Activated CD8-positive, alpha-beta memory T cell treated with anti-CD3 and anti-CD28 coated beads, Interleukin-2, amount 50 U/mL, for 48 hours (primary cell): Measurements from ENCODE around the gene PRSS48.
"Not testable (repeated sequence)": the region's sequence is repeated elsewhere in the genome, so short reads cannot be mapped to it uniquely, and the experiment has no call there.

ENCODE experiments used
- DNase-seq: peaks from one replicate; pipeline ENCODE4 v3.0.0-alpha.2; 2020

The PRSS48 gene

GRCh38 chr4:151276787-151277562 lies at the start of gene PRSS48:
PRSS48 (plus strand) TSS chr4:151277161; CDS start chr4:151277173, 12 bp downstream.
- DNase-seq, result peak; percentile 86

- no peak for DNase-seq
Observed at GRCh38 chr4:151227172-151227571, 49.8 kb upstream of the PRSS48 start.

- DNase-seq, result no peak
Observed at GRCh38 chr4:151227731-151228130, 49.2 kb upstream of the PRSS48 start.

- DNase-seq, result no peak
Observed at GRCh38 chr4:151228189-151229119, 48.5 kb upstream of the PRSS48 start.

- DNase-seq, result no peak
Observed at GRCh38 chr4:151231915-151232595, 44.9 kb upstream of the PRSS48 start.

- no peak for DNase-seq
Observed at GRCh38 chr4:151233600-151233999, 43.4 kb upstream of the PRSS48 start.

GRCh38 chr4:151235373-151235772 lies 41.6 kb upstream of the PRSS48 start:
- not testable (repeated sequence) for DNase-seq

- no peak for DNase-seq
Observed at GRCh38 chr4:151236036-151236435, 40.9 kb upstream of the PRSS48 start.

GRCh38 chr4:151238477-151238876 lies 38.5 kb upstream of the PRSS48 start:
- DNase-seq, result no peak

GRCh38 chr4:151239608-151240007 lies 37.4 kb upstream of the PRSS48 start:
- DNase-seq, result no peak

- DNase-seq, result no peak
Observed at GRCh38 chr4:151242305-151242704, 34.7 kb upstream of the PRSS48 start.

GRCh38 chr4:151246742-151247141 lies 30.2 kb upstream of the PRSS48 start:
- no peak for DNase-seq

- DNase-seq, result no peak
Observed at GRCh38 chr4:151247395-151247794, 29.6 kb upstream of the PRSS48 start.

- DNase-seq, result no peak
Observed at GRCh38 chr4:151248519-151248918, 28.4 kb upstream of the PRSS48 start.

- no peak for DNase-seq
Observed at GRCh38 chr4:151250706-151251105, 26.3 kb upstream of the PRSS48 start.

- DNase-seq, result no peak
Observed at GRCh38 chr4:151251603-151252304, 25.2 kb upstream of the PRSS48 start.

GRCh38 chr4:151255226-151255625 lies 21.7 kb upstream of the PRSS48 start:
- not testable (repeated sequence) for DNase-seq

GRCh38 chr4:151255680-151256079 lies 21.3 kb upstream of the PRSS48 start:
- DNase-seq, result not testable (repeated sequence)

GRCh38 chr4:151256134-151256533 lies 20.8 kb upstream of the PRSS48 start:
- DNase-seq, result no peak

- DNase-seq, result no peak
Observed at GRCh38 chr4:151257704-151258103, 19.3 kb upstream of the PRSS48 start.

GRCh38 chr4:151259752-151260151 lies 17.2 kb upstream of the PRSS48 start:
- no peak for DNase-seq

- no peak for DNase-seq
Observed at GRCh38 chr4:151260526-151260925, 16.4 kb upstream of the PRSS48 start.

- DNase-seq, result no peak
Observed at GRCh38 chr4:151263455-151263854, 13.5 kb upstream of the PRSS48 start.
